Sigmoid colon (tissue), 7 donors: ENCODE results near the gene SYNPO2. TPM values are rescaled to one million over a fixed set of nuclear protein-coding genes. Genes with fewer than 3 reads are reported as not detected.

Experiments used
- DNase-seq: peaks from one replicate; pipeline ENCODE4 v3.0.0-alpha.2; 2019
- H3K27ac ChIP-seq, 4 donors: fragments of 200-600 bp; sonication (generic); one replicate each; pipeline ENCODE4 v1.5.1; 2016 to 2019; ENCODE audit warnings: mild to moderate bottlenecking in 1 of 4
- H3K27me3 ChIP-seq, 3 donors: fragments of 200-600 bp; sonication (generic); one replicate each; pipeline ENCODE4 v1.5.1; 2019; ENCODE audit warnings: mild to moderate bottlenecking in 1 of 3
- H3K36me3 ChIP-seq, 4 donors: fragments of 200-600 bp; sonication (generic); one replicate each; pipeline ENCODE4 v1.5.1; 2016 to 2019
- H3K4me1 ChIP-seq, 4 donors: fragments of 200-600 bp; sonication (generic); one replicate each; pipeline ENCODE4 v1.5.1; 2017 to 2019
- H3K4me3 ChIP-seq, 4 donors: fragments of 200-600 bp; sonication (generic); one replicate each; pipeline ENCODE4 v1.5.1; 2017 to 2019; ENCODE audit warnings: mild to moderate bottlenecking in 2 of 4, moderate library complexity in 1 of 4
- H3K9me3 ChIP-seq, 4 donors: fragments of 200-600 bp in 3 of 4; sonication (generic) in 3 of 4; one replicate each; pipeline versions ENCODE4 v1.5.1 to v1.6.1; 2013 to 2019
- CTCF ChIP-seq, 4 experiments: fragments of 450-650 bp in 3 of 4; fragments of 200-600 bp in 1 of 4; IDR thresholded peaks; one replicate each; pipeline ENCODE4 v1.5.1; 2016 to 2019; ENCODE audit warnings: antibody characterized with exemption in 4 of 4, mild to moderate bottlenecking in 3 of 4, moderate library complexity in 2 of 4
- EP300 ChIP-seq, 4 donors: sonication (generic); formaldehyde crosslinking; IDR thresholded peaks; one replicate each; pipeline ENCODE4 v1.6.1; 2017; ENCODE audit warnings: antibody characterized with exemption in 4 of 4
- POLR2A ChIP-seq, 2 donors: fragments of 450-650 bp; IDR thresholded peaks; one replicate each; pipeline ENCODE4 v1.6.1; 2016; ENCODE audit warnings: antibody characterized with exemption in 2 of 2, mild to moderate bottlenecking in 2 of 2, moderate library complexity in 2 of 2
- POLR2AphosphoS5 ChIP-seq, 4 donors: sonication (generic); formaldehyde crosslinking; IDR thresholded peaks; one replicate each; pipeline ENCODE4 v1.6.1; 2017; ENCODE audit warnings: antibody characterized with exemption in 4 of 4
- WGBS, 2 donors: extraction: QIAGEN DNeasy Blood & Tissue Kit; methylation state at CpG; one replicate each; pipeline ENCODE4 v1.1.7; 2013; 5-methylcytosine and 5-hydroxymethylcytosine counted together
- intact Hi-C: fragments of 100-400 bp; cut with DNase I; formaldehyde crosslinking; loops from one replicate; pipeline ENCODE4 v1.15.1; 2023
- polyA plus RNA-seq, 3 donors: library from polyadenylated mRNA; stranded (reverse); fragments of 200-250 nt; gene quantifications; one replicate each; pipeline ENCODE4 v1.2.3, GENCODE V29; 2013
- total RNA-seq, 4 donors: library from RNA; depleted of rRNA; stranded (reverse); fragments of >200 nt; gene quantifications; one replicate each; pipeline ENCODE4 v1.1.0, GENCODE V29; 2016
- donor health status: healthy with polysubstance abuse.
- donor health status: Bipolar disorder and iron deficiency.
- donor health status: healthy.

Gene SYNPO2
- total and polyA plus RNA-seq, 7 donors: 2.1 to 1,591 (median 611) TPM

GRCh38 chr4:118942465-118942864 lies 53.8 kb downstream of the SYNPO2 start:
- no peak for DNase-seq
- peaks cover 0 to 88% (median 61%) of the 10 kb centered on the region in 4 donors for H3K4me1 ChIP-seq
- H3K27me3 ChIP-seq: no peaks in the 10 kb centered on the region
- no peaks in the 10 kb centered on the region for H3K9me3 ChIP-seq
- H3K27ac ChIP-seq: peak overlapping the region; percentile 77 to 90 (median 87)
- no peak overlapping the region for H3K4me3 ChIP-seq
- intact Hi-C loops: no loop called here
- whole genome bisulfite sequencing, 2 donors: 44 to 77% methylated on average over 1 of the region's 1 CpG
- peak in 3 of 4 donors; percentile 11 to 38 (median 24) for TF ChIP-seq POLR2AphosphoS5 (IDR thresholded peaks at IDR 0.05)
- TF ChIP-seq CTCF (IDR thresholded peaks at IDR 0.05): no peak
- H3K36me3 ChIP-seq: no peaks in the 10 kb centered on the region

DNA sequence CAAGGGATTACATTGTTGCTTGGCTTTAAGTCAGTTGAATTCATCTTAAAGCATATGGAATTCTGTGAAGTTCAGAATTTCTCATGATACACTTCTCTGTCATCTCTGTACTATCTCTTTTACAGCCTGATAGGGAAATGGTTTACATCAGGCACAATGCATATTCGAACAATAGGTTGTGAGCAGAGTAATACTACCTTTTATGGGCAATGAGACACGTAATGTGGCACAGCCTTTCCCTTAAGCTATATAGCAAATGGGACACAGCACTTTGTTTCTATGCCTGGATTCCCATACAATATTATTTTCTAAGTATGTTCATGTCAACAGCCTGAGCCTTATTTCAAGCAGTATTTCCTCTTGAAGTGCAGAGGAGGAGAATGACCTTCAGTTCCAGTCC lies 58.4 kb downstream of the SYNPO2 start:
- H3K27me3 ChIP-seq: no peaks in the 10 kb centered on the region
- intact Hi-C loops: no loop called here
- H3K27ac ChIP-seq: peak overlapping the region; percentile 50 to 90 (median 73)
- 19 to 54% methylated on average over 2 of the region's 2 CpGs for WGBS, 2 donors
- no peak for TF ChIP-seq EP300 (IDR thresholded peaks at IDR 0.05)
- TF ChIP-seq POLR2A (IDR thresholded peaks at IDR 0.05): no peak
- no peak for TF ChIP-seq POLR2AphosphoS5 (IDR thresholded peaks at IDR 0.05)
- TF ChIP-seq CTCF (IDR thresholded peaks at IDR 0.05): no peak
- no peak overlapping the region for H3K4me3 ChIP-seq
- peaks cover 0 to 84% (median 47%) of the 10 kb centered on the region in 4 donors for H3K4me1 ChIP-seq
- H3K9me3 ChIP-seq: no peaks in the 10 kb centered on the region
- DNase-seq: no peak
- no peaks in the 10 kb centered on the region for H3K36me3 ChIP-seq

DNA sequence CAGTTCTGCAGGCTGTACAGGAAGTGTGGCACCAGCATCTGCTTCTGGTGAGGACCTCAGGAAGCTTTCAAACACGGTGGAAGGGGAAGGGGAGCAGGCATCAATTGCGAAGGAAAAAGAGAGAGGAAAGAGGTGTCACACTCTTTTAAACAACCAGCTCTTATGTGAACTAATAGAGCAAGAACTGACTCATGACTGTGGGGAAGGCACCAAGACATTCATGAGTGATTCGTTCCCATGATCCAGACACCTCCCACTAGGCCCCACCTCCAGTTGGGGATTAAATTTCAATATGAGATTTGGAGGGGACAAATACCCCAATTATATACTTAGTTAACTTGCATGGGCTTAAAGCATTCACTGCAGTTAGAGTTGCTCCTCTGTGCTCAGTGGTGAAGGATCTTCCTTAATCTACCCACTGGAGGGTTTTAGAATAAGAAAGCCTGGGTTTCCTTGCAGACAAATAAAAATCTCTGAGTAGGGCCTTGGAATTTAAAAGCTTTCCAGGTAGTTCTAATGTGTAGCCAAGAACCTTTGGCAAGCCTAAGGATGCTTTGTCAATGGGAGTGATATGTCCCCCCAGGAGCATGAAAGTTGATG lies 60.0 kb downstream of the SYNPO2 start:
- Histone ChIP-seq H3K4me3 (no peak overlapping the region), H3K4me1 (peaks cover 0 to 83% (median 53%) of the 10 kb centered on the region in 4 donors), H3K9me3 (no peaks in the 10 kb centered on the region), H3K27me3 (no peaks in the 10 kb centered on the region), H3K27ac (peak overlapping the region; percentile 48 to 90 (median 73)), H3K36me3 (no peaks in the 10 kb centered on the region)
- intact Hi-C loops: no loop called here
- TF ChIP-seq EP300 (IDR thresholded peaks at IDR 0.05) (no peak), POLR2A (IDR thresholded peaks at IDR 0.05) (no peak), POLR2AphosphoS5 (IDR thresholded peaks at IDR 0.05) (no peak)
- no peak for DNase-seq
- 56 to 88% methylated on average over 3 of the region's 3 CpGs for WGBS, 2 donors

GRCh38 chr4:118950224-118950623 lies 61.6 kb downstream of the SYNPO2 start:
- H3K36me3 ChIP-seq: no peaks in the 10 kb centered on the region
- intact Hi-C loops: loop anchor here (5.0 kb wide), 1 partner anchor 43 kb away; no protein-coding TSS in a partner anchor
- peak overlapping the region; percentile 57 to 90 (median 74) for H3K27ac ChIP-seq
- TF ChIP-seq CTCF (IDR thresholded peaks at IDR 0.05): no peak
- TF ChIP-seq EP300 (IDR thresholded peaks at IDR 0.05): no peak
- no peak for TF ChIP-seq POLR2AphosphoS5 (IDR thresholded peaks at IDR 0.05)
- TF ChIP-seq POLR2A (IDR thresholded peaks at IDR 0.05): no peak
- H3K4me3 ChIP-seq: no peak overlapping the region
- 90 to 93% methylated on average over 2 of the region's 2 CpGs for WGBS, 2 donors
- H3K4me1 ChIP-seq: peaks cover 0 to 84% (median 61%) of the 10 kb centered on the region in 4 donors
- H3K9me3 ChIP-seq: no peaks in the 10 kb centered on the region
- H3K27me3 ChIP-seq: no peaks in the 10 kb centered on the region
- DNase-seq: no peak

DNA sequence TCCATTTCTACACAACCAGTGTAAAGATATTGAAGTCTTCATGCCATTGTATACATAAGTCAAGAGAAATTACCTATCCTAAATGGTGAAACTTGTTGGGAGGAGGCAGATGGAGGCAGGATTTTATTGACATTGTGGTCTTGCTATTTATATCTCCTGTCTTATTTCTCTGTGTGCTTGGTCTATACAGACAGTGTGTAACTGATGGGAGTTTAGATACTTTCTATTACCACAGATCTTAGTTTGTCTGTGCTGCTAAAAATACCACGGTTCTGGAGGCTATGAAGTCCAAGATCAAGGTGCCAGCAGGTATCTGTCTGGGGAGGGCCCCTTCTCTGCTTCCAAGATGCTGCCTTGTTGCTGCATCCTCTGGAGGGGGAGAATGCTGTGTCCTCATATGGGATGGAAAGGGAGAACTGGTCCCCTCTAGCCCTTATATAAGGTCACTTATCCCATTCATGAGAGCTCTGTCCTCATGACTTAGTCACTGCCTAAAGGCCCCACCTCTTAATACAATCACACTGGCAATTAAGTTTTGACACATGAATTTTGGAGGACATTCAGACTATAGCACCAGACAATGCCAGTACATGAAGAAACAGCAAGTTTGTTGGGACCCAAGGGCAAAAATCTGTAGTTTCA lies 62.4 kb downstream of the SYNPO2 start:
- Histone ChIP-seq H3K4me1 (peaks cover 0 to 92% (median 65%) of the 10 kb centered on the region in 4 donors), H3K27ac (peak overlapping the region; percentile 57 to 90 (median 74)), H3K27me3 (no peaks in the 10 kb centered on the region), H3K4me3 (no peak overlapping the region), H3K9me3 (no peaks in the 10 kb centered on the region), H3K36me3 (no peaks in the 10 kb centered on the region)
- DNase-seq: no peak
- 64 to 67% methylated on average over 1 of the region's 1 CpG for WGBS, 2 donors
- no peak for TF ChIP-seq POLR2A (IDR thresholded peaks at IDR 0.05)
- TF ChIP-seq EP300 (IDR thresholded peaks at IDR 0.05): no peak
- no peak for TF ChIP-seq CTCF (IDR thresholded peaks at IDR 0.05)
- TF ChIP-seq POLR2AphosphoS5 (IDR thresholded peaks at IDR 0.05): no peak
- intact Hi-C loops: loop anchor here (5.0 kb wide), 1 partner anchor 44 kb away; no protein-coding TSS in a partner anchor
